Muscle of leg (tissue), 11 donors: ENCODE data around the gene ARFGAP3. TPM values are rescaled to one million over a fixed set of nuclear protein-coding genes. Genes with fewer than 3 reads are reported as not detected.
"Not testable (repeated sequence)": the region's sequence is repeated elsewhere in the genome, so short reads cannot be mapped to it uniquely, and the experiment has no call there.

Experiments used
- DNase-seq: peaks from one replicate; pipeline ENCODE4 v3.0.0; 2013
- H3K27ac ChIP-seq: one replicate; pipeline ENCODE4 v1.5.1; 2013; ENCODE audit warnings: mild to moderate bottlenecking, low read length, control low read depth
- H3K27me3 ChIP-seq: one replicate; pipeline ENCODE4 v1.6.1; 2013; ENCODE audit warnings: low read length; ENCODE audit not compliant: control insufficient read depth, insufficient read depth
- H3K36me3 ChIP-seq: one replicate; pipeline ENCODE4 v1.6.1; 2013; ENCODE audit warnings: low read length; ENCODE audit not compliant: control insufficient read depth, insufficient read depth
- H3K4me1 ChIP-seq: one replicate; pipeline ENCODE4 v1.6.1; 2013; ENCODE audit warnings: low read length; ENCODE audit not compliant: control insufficient read depth, insufficient read depth
- H3K4me3 ChIP-seq: one replicate; pipeline ENCODE4 v1.5.1; 2013; ENCODE audit warnings: low read length, control low read depth
- H3K9me3 ChIP-seq: replicated peaks from 2 replicates; pipeline ENCODE4 v1.6.1; 2013; ENCODE audit warnings: low read depth, low read length; ENCODE audit not compliant: control insufficient read depth
- WGBS: methylation state at CpG from one replicate; pipeline ENCODE4 v1.1.5; 2013; ENCODE audit warnings: missing lambda C conversion rate; ENCODE audit not compliant: insufficient coverage; 5-methylcytosine and 5-hydroxymethylcytosine counted together
- polyA plus RNA-seq, 8 donors: library from polyadenylated mRNA; unstranded; fragments of 120-200 nt; gene quantifications; one replicate each; pipeline versions ENCODE4 v1.2.1 to v1.2.3, GENCODE V29; 2013; ENCODE audit warnings: inconsistent platforms in 1 of 8, low replicate concordance in 1 of 8; ENCODE audit not compliant: insufficient read length in 8 of 8, insufficient read depth in 1 of 8
- total RNA-seq: library from RNA; stranded (reverse); fragments of 120-200 nt; gene quantifications from one replicate; pipeline ENCODE4 v1.2.4, GENCODE V29; 2013

ARFGAP3 gene
- total and polyA plus RNA-seq, 9 donors: 32.2 to 48.3 (median 37.4) TPM

GRCh38 chr22:42758931-42759629 lies 98.0 kb downstream of the ARFGAP3 start:
- H3K27ac ChIP-seq: no peak overlapping the region
- DNase-seq: no peak
- H3K9me3 ChIP-seq: no peaks in the 10 kb centered on the region
- H3K27me3 ChIP-seq: peaks cover 5% of the 10 kb centered on the region
- 90% methylated on average over 10 of the region's 23 CpGs for WGBS
- H3K4me1 ChIP-seq: no peaks in the 10 kb centered on the region
- H3K4me3 ChIP-seq: no peak overlapping the region
- H3K36me3 ChIP-seq: no peaks in the 10 kb centered on the region

GRCh38 chr22:42755553-42755952 lies 101.5 kb downstream of the ARFGAP3 start:
- not testable (repeated sequence) for H3K27ac ChIP-seq, H3K4me1 ChIP-seq, H3K9me3 ChIP-seq, DNase-seq, H3K4me3 ChIP-seq, H3K36me3 ChIP-seq, H3K27me3 ChIP-seq
- WGBS: no CpG with 5 or more reads among the region's 5 CpGs

- H3K4me1 ChIP-seq, H3K4me3 ChIP-seq: not testable (repeated sequence)
These were observed 102.0 kb downstream of the ARFGAP3 start for GRCh38 chr22:42755121-42755520.

GRCh38 chr22:42754658-42755057 lies 102.4 kb downstream of the ARFGAP3 start:
- peaks cover 9% of the 10 kb centered on the region for H3K4me1 ChIP-seq
- no peak overlapping the region for H3K4me3 ChIP-seq
- H3K27ac ChIP-seq: no peak overlapping the region
- no peaks in the 10 kb centered on the region for H3K9me3 ChIP-seq
- H3K27me3 ChIP-seq: peaks cover 5% of the 10 kb centered on the region
- 89% methylated on average over 3 of the region's 6 CpGs for WGBS
- DNase-seq: no peak
- no peaks in the 10 kb centered on the region for H3K36me3 ChIP-seq

More at GRCh38 chr22:42755121-42755520, 102.0 kb downstream of the ARFGAP3 start:
- 91% methylated on average over 7 of the region's 16 CpGs for WGBS
- DNase-seq, H3K27ac ChIP-seq, H3K36me3 ChIP-seq, H3K27me3 ChIP-seq, H3K9me3 ChIP-seq: not testable (repeated sequence)

GRCh38 chr22:42752912-42753311 lies 104.2 kb downstream of the ARFGAP3 start:
- peaks cover 13% of the 10 kb centered on the region for H3K4me1 ChIP-seq
- no peak overlapping the region for H3K4me3 ChIP-seq
- no peaks in the 10 kb centered on the region for H3K9me3 ChIP-seq
- 56% methylated on average over 3 of the region's 7 CpGs for whole genome bisulfite sequencing
- no peak for DNase-seq
- H3K36me3 ChIP-seq: no peaks in the 10 kb centered on the region
- no peak overlapping the region for H3K27ac ChIP-seq
- H3K27me3 ChIP-seq: peaks cover 5% of the 10 kb centered on the region

DNA sequence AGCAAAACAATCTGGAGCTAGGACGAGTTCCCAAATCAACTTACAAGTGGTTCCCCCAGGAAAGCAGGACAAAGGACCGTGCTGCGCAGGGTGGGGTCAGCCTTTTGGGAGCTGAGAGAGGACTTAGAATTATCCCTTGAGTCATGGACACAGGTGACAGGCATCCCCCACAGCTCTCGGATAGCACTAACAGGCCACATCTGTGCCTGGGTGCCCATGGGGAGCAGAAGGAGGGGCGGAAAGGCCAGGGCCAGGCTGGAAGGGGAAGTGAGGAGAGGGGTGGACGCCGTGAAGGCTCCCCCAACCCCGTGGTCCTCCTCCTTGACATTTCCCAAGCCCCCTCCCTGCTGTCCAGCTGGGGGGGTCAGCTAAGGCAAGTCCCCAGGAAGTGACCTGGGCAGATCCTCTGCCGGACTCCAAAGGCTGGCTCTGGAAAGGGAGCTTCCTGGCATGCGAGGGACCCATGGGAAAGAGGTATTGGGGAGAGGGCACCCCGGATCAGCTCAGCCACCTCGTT lies 104.8 kb downstream of the ARFGAP3 start:
- Histone ChIP-seq H3K27ac (no peak overlapping the region), H3K4me3 (no peak overlapping the region), H3K9me3 (no peaks in the 10 kb centered on the region), H3K4me1 (peaks cover 16% of the 10 kb centered on the region), H3K36me3 (no peaks in the 10 kb centered on the region), H3K27me3 (no peaks in the 10 kb centered on the region)
- no peak for DNase-seq
- WGBS: 22% methylated on average over 3 of the region's 12 CpGs

- peaks cover 16% of the 10 kb centered on the region for H3K4me1 ChIP-seq
- H3K4me3 ChIP-seq, H3K27ac ChIP-seq, H3K9me3 ChIP-seq, DNase-seq, H3K36me3 ChIP-seq, H3K27me3 ChIP-seq: not testable (repeated sequence)
- WGBS: no CpG with 5 or more reads among the region's 28 CpGs
These were observed 106.7 kb downstream of the ARFGAP3 start for GRCh38 chr22:42750421-42750820.

DNA sequence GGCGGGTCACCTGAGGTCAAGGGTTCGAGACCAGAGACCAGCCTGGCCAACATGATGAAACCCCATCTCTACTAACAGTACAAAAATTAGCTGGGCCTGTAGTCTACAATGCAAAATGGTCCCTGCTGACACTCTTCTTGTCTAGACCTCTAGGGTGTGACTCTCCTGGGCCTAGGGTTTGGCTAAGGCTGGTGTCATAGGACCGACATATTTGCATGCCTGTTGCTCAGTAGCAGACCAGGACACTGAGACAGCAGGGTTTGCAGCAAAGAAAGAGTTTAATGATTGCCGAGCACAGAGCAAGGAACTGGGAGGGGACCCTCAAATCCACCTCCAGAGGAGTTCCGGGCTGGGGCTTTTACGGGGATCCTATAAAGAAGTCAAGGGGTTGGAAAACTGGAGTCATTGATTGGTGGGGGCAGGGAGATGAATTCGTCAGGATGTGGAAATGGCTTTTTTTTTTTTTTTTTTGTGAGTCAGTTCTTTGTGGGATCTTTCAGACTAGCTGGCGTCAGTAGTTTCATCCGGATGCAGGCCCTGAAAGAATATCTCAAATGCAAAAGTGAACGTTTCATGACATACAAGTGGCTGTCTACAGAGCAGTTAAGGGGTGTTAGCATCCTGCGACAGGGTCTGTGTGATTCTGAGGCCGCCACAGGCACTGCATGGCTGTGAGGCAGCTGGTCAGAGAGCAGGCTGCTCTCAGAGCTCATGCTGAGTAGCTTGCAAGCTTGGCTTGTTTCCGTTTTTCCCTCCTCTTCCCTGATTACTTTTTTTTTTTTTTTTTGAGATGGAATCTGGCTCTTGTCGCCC lies 109.2 kb downstream of the ARFGAP3 start:
- Histone ChIP-seq H3K27me3 (no peaks in the 10 kb centered on the region), H3K4me3 (no peak overlapping the region), H3K27ac (peak overlapping the region; percentile 59), H3K9me3 (no peaks in the 10 kb centered on the region), H3K4me1 (peaks cover 33% of the 10 kb centered on the region), H3K36me3 (no peaks in the 10 kb centered on the region)
- 50% methylated on average over 9 of the region's 14 CpGs for WGBS
- peak; percentile 59 for DNase-seq
